ENCODE results near the gene NDUFV1. TPM values are rescaled to one million over a fixed set of nuclear protein-coding genes. Genes with fewer than 3 reads are reported as not detected.
A peak's percentile ranks its signal among the peaks of the same experiment; 100 is the strongest.

NDUFV1 gene
- total and polyA plus RNA-seq, 9 of the 15 experiments (the other 6 are each of a cell fraction or from before 2014, with no cell fraction given) = 10.8 to 423 (median 209) TPM

- peak; percentile 81 for TF ChIP-seq JUND (IDR thresholded peaks at IDR 0.05; ENCODE audit: borderline replicate concordance, low read depth, low read length)
- TF ChIP-seq JUND (tag; IDR thresholded peaks at IDR 0.05; ENCODE audit: borderline replicate concordance, low read depth, low read length) = no peak; the same call in 2 of the 3 replicates
- TF ChIP-seq ADNP (tag; IDR thresholded peaks at IDR 0.05) = peak; percentile 63; the same call in 1 of the 2 replicates
- TF ChIP-seq ZFPM2 (CRISPR knock-in tag; IDR thresholded peaks at IDR 0.05) = no peak
- TF ChIP-seq RBBP5 (IDR thresholded peaks at IDR 0.05; ENCODE audit: borderline replicate concordance, insufficient read depth, low read length, poor library complexity, severe bottlenecking) = peak; percentile 67
- TF ChIP-seq CBFA2T2 (conservative IDR thresholded peaks at IDR 0.05) = no peak
- no peak for TF ChIP-seq RBM34 (IDR thresholded peaks at IDR 0.05; ENCODE audit: borderline replicate concordance, insufficient read depth, low read length)
- TF ChIP-seq ZFX (CRISPR knock-in tag; IDR thresholded peaks at IDR 0.05) = peak; percentile 99
- TF ChIP-seq MEF2A (IDR thresholded peaks at IDR 0.05; ENCODE audit: control insufficient read depth, low read depth, low read length) = no peak
- TF ChIP-seq ZNF280B (CRISPR knock-in tag; IDR thresholded peaks at IDR 0.05) = no peak
- TF ChIP-seq, protein P1, sequence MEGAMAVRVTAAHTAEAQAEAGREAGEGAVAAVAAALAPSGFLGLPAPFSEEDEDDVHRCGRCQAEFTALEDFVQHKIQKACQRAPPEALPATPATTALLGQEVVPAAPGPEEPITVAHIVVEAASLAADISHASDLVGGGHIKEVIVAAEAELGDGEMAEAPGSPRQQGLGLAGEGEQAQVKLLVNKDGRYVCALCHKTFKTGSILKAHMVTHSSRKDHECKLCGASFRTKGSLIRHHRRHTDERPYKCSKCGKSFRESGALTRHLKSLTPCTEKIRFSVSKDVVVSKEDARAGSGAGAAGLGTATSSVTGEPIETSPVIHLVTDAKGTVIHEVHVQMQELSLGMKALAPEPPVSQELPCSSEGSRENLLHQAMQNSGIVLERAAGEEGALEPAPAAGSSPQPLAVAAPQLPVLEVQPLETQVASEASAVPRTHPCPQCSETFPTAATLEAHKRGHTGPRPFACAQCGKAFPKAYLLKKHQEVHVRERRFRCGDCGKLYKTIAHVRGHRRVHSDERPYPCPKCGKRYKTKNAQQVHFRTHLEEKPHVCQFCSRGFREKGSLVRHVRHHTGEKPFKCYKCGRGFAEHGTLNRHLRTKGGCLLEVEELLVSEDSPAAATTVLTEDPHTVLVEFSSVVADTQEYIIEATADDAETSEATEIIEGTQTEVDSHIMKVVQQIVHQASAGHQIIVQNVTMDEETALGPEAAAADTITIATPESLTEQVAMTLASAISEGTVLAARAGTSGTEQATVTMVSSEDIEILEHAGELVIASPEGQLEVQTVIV (CRISPR knock-in tag; IDR thresholded peaks at IDR 0.05; ENCODE audit: borderline replicate concordance) = no peak
- no peak for TF ChIP-seq CREB5 (CRISPR knock-in tag; IDR thresholded peaks at IDR 0.05)
- peak; percentile 96 for TF ChIP-seq KDM5B (IDR thresholded peaks at IDR 0.05; ENCODE audit: insufficient replicate concordance, low read depth, low read length)
- no peak for TF ChIP-seq ZNF696 (CRISPR knock-in tag; conservative IDR thresholded peaks at IDR 0.05)
- TF ChIP-seq, protein P2, sequence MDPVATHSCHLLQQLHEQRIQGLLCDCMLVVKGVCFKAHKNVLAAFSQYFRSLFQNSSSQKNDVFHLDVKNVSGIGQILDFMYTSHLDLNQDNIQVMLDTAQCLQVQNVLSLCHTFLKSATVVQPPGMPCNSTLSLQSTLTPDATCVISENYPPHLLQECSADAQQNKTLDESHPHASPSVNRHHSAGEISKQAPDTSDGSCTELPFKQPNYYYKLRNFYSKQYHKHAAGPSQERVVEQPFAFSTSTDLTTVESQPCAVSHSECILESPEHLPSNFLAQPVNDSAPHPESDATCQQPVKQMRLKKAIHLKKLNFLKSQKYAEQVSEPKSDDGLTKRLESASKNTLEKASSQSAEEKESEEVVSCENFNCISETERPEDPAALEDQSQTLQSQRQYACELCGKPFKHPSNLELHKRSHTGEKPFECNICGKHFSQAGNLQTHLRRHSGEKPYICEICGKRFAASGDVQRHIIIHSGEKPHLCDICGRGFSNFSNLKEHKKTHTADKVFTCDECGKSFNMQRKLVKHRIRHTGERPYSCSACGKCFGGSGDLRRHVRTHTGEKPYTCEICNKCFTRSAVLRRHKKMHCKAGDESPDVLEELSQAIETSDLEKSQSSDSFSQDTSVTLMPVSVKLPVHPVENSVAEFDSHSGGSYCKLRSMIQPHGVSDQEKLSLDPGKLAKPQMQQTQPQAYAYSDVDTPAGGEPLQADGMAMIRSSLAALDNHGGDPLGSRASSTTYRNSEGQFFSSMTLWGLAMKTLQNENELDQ (CRISPR knock-in tag; IDR thresholded peaks at IDR 0.05; ENCODE audit: borderline replicate concordance) = no peak
- TF ChIP-seq, protein P3, sequence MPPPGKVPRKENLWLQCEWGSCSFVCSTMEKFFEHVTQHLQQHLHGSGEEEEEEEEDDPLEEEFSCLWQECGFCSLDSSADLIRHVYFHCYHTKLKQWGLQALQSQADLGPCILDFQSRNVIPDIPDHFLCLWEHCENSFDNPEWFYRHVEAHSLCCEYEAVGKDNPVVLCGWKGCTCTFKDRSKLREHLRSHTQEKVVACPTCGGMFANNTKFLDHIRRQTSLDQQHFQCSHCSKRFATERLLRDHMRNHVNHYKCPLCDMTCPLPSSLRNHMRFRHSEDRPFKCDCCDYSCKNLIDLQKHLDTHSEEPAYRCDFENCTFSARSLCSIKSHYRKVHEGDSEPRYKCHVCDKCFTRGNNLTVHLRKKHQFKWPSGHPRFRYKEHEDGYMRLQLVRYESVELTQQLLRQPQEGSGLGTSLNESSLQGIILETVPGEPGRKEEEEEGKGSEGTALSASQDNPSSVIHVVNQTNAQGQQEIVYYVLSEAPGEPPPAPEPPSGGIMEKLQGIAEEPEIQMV (tag; conservative IDR thresholded peaks at IDR 0.05; ENCODE audit: low read depth) = peak; percentile 90
Observed at GRCh38 chr11:67583247-67584204, 23.2 kb upstream of the NDUFV1 start, which contains the start of gene GSTP1 (continued).
